GM12878 (cell line): ENCODE measurements around the gene COL23A1. TPM values are rescaled to one million over a fixed set of nuclear protein-coding genes. Genes with fewer than 3 reads are reported as not detected.

Experiments used
- ATAC-seq: fragments of 200-7000 bp; cut with Tn5 transposase; 3 replicates; pipeline ENCODE4 v1.9.1; 2020; ENCODE audit warnings: mild to moderate bottlenecking, moderate library complexity
- BruUV-seq: library from RNA; stranded (reverse); fragments of 400-500 nt; replicated peaks from 2 replicates; lab custom pipeline; 2021; lab: Mats Ljungman, UMichigan
- CTCF ChIA-PET: fragments of 300-600 bp; sonication (Branson Sonifier 250); formaldehyde crosslinking; extraction: SDS; loops from one replicate; lab custom pipeline; 2021; ENCODE audit warnings: inconsistent platforms; lab: Yijun Ruan, JAX
- POLR2A ChIA-PET: fragments of 350-600 bp; formaldehyde crosslinking; extraction: SDS; loops from one replicate; lab custom pipeline; 2021; ENCODE audit warnings: inconsistent platforms; lab: Charles Lee
- RAD21 ChIA-PET: fragments of 300-600 bp; sonication (Branson Sonifier 250); formaldehyde crosslinking; loops from one replicate; lab custom pipeline; 2023; ENCODE audit warnings: antibody characterized with exemption; ENCODE audit not compliant: unreplicated experiment; lab: Charles Lee
- SMC1A ChIA-PET: fragments of 300-600 bp; sonication (Branson Sonifier 250); formaldehyde crosslinking; loops from one replicate; lab custom pipeline; 2023; ENCODE audit not compliant: unreplicated experiment, uncharacterized antibody; lab: Charles Lee
- DNase-seq: peaks from one replicate; pipeline ENCODE4 v3.0.0-alpha.2; 2011; ENCODE audit warnings: low read depth, low spot score
- FAIRE-seq: peaks from 3 replicates; lab custom pipeline; 2011; peaks lifted over from hg19 to GRCh38; lab: Jason Lieb, UNC
- H2AFZ ChIP-seq: 2 replicates; pipeline ENCODE4 v1.6.0; 2011; ENCODE audit warnings: low read depth, low read length, control low read depth; ENCODE audit not compliant: control insufficient read depth
- H3K27ac ChIP-seq: 2 replicates; pipeline ENCODE4 v1.5.1; 2011; ENCODE audit warnings: control low read depth; ENCODE audit not compliant: control insufficient read depth, insufficient read depth
- H3K27me3 ChIP-seq, 2 experiments: replicated peaks in 1 of 2; 2 replicates each; pipeline versions ENCODE4 v1.6.0 to v1.6.1; 2011; ENCODE audit warnings: low read length in 1 of 2; ENCODE audit not compliant: control insufficient read depth in 2 of 2, insufficient read depth in 2 of 2
- H3K36me3 ChIP-seq, 2 experiments: 2 replicates each; pipeline ENCODE4 v1.5.1; 2011; ENCODE audit warnings: low read length in 1 of 2; ENCODE audit not compliant: control insufficient read depth in 2 of 2, insufficient read depth in 2 of 2
- H3K4me1 ChIP-seq: 2 replicates; pipeline ENCODE4 v1.6.1; 2011; ENCODE audit warnings: mild to moderate bottlenecking, low read length, moderate library complexity, mixed read lengths; ENCODE audit not compliant: control insufficient read depth, insufficient read depth
- H3K4me2 ChIP-seq: 2 replicates; pipeline ENCODE4 v1.6.0; 2011; ENCODE audit warnings: control low read depth; ENCODE audit not compliant: control insufficient read depth, insufficient read depth
- H3K4me3 ChIP-seq: fragments of 200-600 bp; sonication (generic); 2 replicates; pipeline ENCODE4 v1.5.1; 2016
- H3K79me2 ChIP-seq: 2 replicates; pipeline ENCODE4 v1.6.0; 2011; ENCODE audit warnings: low read length; ENCODE audit not compliant: control insufficient read depth, insufficient read depth
- H3K9ac ChIP-seq: 2 replicates; pipeline ENCODE4 v1.8.0; 2011; ENCODE audit warnings: low read length, control low read depth, mixed read lengths; ENCODE audit not compliant: control insufficient read depth, insufficient read depth
- H3K9me3 ChIP-seq: replicated peaks from 3 replicates; pipeline ENCODE4 v1.5.1; 2011; ENCODE audit warnings: mild to moderate bottlenecking, low read length; ENCODE audit not compliant: control insufficient read depth, insufficient read depth
- H4K20me1 ChIP-seq: 2 replicates; pipeline ENCODE4 v1.6.0; 2011; ENCODE audit not compliant: control insufficient read depth, insufficient read depth
- CREM ChIP-seq: IDR thresholded peaks from 2 replicates; pipeline ENCODE4 v1.6.1; 2014; ENCODE audit warnings: antibody characterized with exemption, low read depth
- EGR1 ChIP-seq, 2 experiments: IDR thresholded peaks; 1 replicate in 1 of 2; 2 replicates in 1 of 2; pipeline ENCODE4 v1.6.1; 2011 to 2012; ENCODE audit warnings: low read depth in 2 of 2, low read length in 2 of 2, borderline replicate concordance in 1 of 2, mild to moderate bottlenecking in 1 of 2, moderate library complexity in 1 of 2
- EP300 ChIP-seq, 2 experiments: fragments of 150-350 bp in 1 of 2; IDR thresholded peaks; 2 replicates each; pipeline ENCODE4 v1.6.1; 2011 to 2012; ENCODE audit warnings: low read depth in 2 of 2, low read length in 2 of 2, borderline replicate concordance in 1 of 2, improper control_type of control experiment in 1 of 2, inconsistent platforms in 1 of 2; ENCODE audit not compliant: control insufficient read depth in 1 of 2
- KAT2A ChIP-seq: conservative IDR thresholded peaks from 2 replicates; pipeline ENCODE4 v1.6.1; 2011; ENCODE audit warnings: low read depth, low read length; ENCODE audit not compliant: control insufficient read depth
- NR2F1 ChIP-seq: fragments of 450-650 bp; conservative IDR thresholded peaks from 2 replicates; pipeline ENCODE4 v1.6.1; 2017; ENCODE audit warnings: mild to moderate bottlenecking
- SREBF1 ChIP-seq: IDR thresholded peaks from 2 replicates; pipeline ENCODE4 v1.6.1; 2012; ENCODE audit warnings: mild to moderate bottlenecking, low read length
- SREBF2 ChIP-seq: IDR thresholded peaks from 2 replicates; pipeline ENCODE4 v1.6.1; 2012; ENCODE audit warnings: mild to moderate bottlenecking, low read length
- USF1 ChIP-seq: IDR thresholded peaks from 2 replicates; pipeline ENCODE4 v1.6.1; 2011; ENCODE audit warnings: borderline replicate concordance, low read depth, mild to moderate bottlenecking, moderate library complexity, mixed read lengths, low read length; ENCODE audit not compliant: insufficient read depth; ENCODE audit errors: extremely low read length
- WGBS: methylation state at CpG from one replicate; pipeline ENCODE4 v1.1.6; 2016; ENCODE audit warnings: low lambda C conversion rate; ENCODE audit not compliant: insufficient replicate concordance, insufficient coverage; ENCODE audit errors: missing lambda C conversion rate; 5-methylcytosine and 5-hydroxymethylcytosine counted together
- in situ Hi-C: fragments of 300-500 bp; cut with MboI; formaldehyde crosslinking; loops from 9 replicates; pipeline ENCODE4 v1.14.3; 2018; ENCODE audit warnings: mixed read lengths
- intact Hi-C: fragments of 100-400 bp; cut with micrococcal nuclease; formaldehyde crosslinking; loops from one replicate; pipeline ENCODE4 v1.14.2; 2022; ENCODE audit not compliant: unreplicated experiment
- polyA plus RNA-seq, 11 experiments: library from polyadenylated mRNA; depleted of rRNA in 4 of 11; unstranded in 6 of 11; stranded (reverse) in 5 of 11; fragments of >200 nt; fragmentation: Nextera tagmentation in 4 of 11; fragmentation: Illumina TruSeq in 1 of 11; extraction: Ambion mirVana in 4 of 11; extraction: Trizol in 1 of 11; gene quantifications; 1 replicate in 1 of 11; 2 replicates in 10 of 11; pipeline versions ENCODE4 v1.2.1 to v1.2.3, GENCODE V29; 2011 to 2016; ENCODE audit warnings: inconsistent platforms in 2 of 11, missing spikeins in 2 of 11, low read depth in 1 of 11
- total RNA-seq, 4 experiments: library from RNA; depleted of rRNA in 3 of 4; stranded (reverse); fragments of >200 nt in 3 of 4; fragmentation: Illumina TruSeq in 1 of 4; extraction: Trizol in 1 of 4; gene quantifications; 2 replicates each; pipeline versions ENCODE4 v1.2.1 to v1.2.3, GENCODE V29; 2013 to 2021

The COL23A1 gene
- total and polyA plus RNA-seq, 10 of the 15 experiments (the other 5 are each of a cell fraction or from before 2014, with no cell fraction given), result 0.03 to 0.83 (median 0.09) TPM; not detected in 5

- H3K4me2 ChIP-seq, result no peak overlapping the region
- no peak overlapping the region for H3K9ac ChIP-seq
- POLR2A ChIA-PET, result interaction anchor here (0.6 to 0.7 kb wide), 2 partner anchors 35 to 316 kb away, joined by 3 to 4 read pairs; no protein-coding TSS in a partner anchor
- no peak for DNase-seq
- in situ Hi-C loops, result no loop called here
- SMC1A ChIA-PET, result no interaction called here
- H3K27me3 ChIP-seq, result no peaks in the 10 kb centered on the region
- H4K20me1 ChIP-seq, result no peaks in the 10 kb centered on the region
- TF ChIP-seq SREBF1 (no peak), KAT2A (no peak), NR2F1 (no peak), SREBF2 (no peak), EGR1 (IDR thresholded peaks at IDR 0.05; ENCODE audit: borderline replicate concordance in 1 of 2, low read depth in 2 of 2, low read length in 2 of 2) (no peak), USF1 (no peak), CREM (no peak), EP300 (IDR thresholded peaks at IDR 0.05; ENCODE audit: borderline replicate concordance in 1 of 2, control insufficient read depth in 1 of 2, low read depth in 2 of 2, low read length in 2 of 2) (no peak)
- no peak overlapping the region for H2AFZ ChIP-seq
- CTCF ChIA-PET, result no interaction called here
- no peaks in the 10 kb centered on the region for H3K36me3 ChIP-seq
- intact Hi-C loops, result no loop called here
- no peak overlapping the region for H3K4me3 ChIP-seq
- no peaks in the 10 kb centered on the region for H3K9me3 ChIP-seq
- no peaks in the 10 kb centered on the region for H3K79me2 ChIP-seq
- ATAC-seq, result no peak
- WGBS, result 55% methylated on average over 7 of the region's 7 CpGs
- H3K27ac ChIP-seq, result no peak overlapping the region
- FAIRE-seq, result no peak
- H3K4me1 ChIP-seq, result no peaks in the 10 kb centered on the region
- RAD21 ChIA-PET, result no interaction called here
- BruUV-seq, result no TSS peak
Measured at GRCh38 chr5:178538741-178539229, 51.4 kb downstream of the COL23A1 start.
